Effector CD4-positive, alpha-beta T cell (primary cell): ENCODE results near the gene CYP17A1.

Source experiments
- DNase-seq: peaks from one replicate; pipeline ENCODE4 v3.0.0-alpha.2; 2020

CYP17A1 gene

DNA sequence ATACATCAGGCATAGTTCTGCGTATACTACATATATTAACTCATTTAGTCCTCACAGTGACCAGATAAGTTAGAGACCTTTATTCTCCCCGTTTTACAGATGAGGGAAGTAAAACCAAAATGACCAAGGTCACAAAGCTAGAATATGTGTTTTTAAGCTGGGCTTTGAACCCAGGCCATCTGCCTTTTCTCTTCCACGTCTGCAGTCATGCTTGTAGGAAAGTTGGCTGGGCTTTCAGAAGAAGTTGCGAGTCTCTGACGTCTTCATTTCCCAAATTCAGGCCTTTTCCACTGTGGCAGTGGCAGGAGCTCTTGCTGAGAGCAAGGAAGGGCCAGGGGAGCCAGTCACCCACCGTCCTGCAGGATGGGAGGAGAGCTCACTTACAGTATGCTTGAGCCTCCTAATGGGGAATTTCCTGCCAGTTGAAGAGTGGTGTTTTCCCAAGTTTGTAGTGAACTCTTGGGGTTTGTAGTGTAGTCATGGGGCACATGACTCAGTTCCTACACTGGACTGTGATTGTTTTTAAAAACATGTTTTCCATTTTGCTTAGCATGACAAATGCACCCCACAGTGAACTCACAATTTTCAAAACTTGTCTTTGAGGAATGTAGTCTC is 34.2 kb downstream of the CYP17A1 start:
- DNase-seq, result no peak

DNA sequence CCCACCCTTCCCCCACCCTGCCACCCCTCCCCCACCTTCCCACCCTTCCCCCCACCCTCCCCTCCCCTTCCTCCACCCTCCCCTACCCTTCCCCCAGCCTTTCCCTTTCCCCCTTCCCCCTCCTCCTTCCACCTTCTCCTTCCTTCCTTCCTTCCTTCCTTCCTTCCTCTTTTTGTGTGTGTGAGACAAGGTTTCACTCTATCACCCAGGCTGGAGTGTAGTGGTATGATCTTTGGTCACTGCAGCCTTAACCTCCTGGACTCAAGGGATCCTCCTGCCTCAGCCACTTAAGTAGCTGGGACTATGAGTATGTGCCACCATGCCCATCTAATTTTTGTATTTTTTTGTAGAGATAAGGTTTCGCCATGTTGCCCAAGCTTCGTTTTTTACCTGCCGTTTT is 35.2 kb downstream of the CYP17A1 start:
- DNase-seq, result no peak

DNA sequence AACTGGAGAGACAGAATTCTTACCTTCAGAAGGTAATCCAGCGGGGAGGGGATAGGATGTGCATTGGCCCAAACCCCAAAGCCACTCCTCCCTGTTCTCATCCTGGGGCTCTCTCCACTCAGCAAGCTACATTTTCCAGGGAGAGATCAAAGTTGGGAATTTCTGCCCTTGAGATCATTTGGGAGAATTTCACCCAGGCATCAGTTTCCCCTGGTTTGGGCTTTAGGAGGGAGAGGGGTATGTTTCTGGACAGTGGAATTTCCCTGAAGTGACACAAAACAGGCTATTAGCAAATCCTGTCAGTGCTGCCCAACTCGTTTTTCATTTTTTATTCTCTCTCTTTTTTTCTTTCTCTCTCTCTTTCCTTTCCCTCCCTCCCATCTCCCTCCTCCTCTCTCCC is 35.7 kb downstream of the CYP17A1 start:
- no peak for DNase-seq

DNA sequence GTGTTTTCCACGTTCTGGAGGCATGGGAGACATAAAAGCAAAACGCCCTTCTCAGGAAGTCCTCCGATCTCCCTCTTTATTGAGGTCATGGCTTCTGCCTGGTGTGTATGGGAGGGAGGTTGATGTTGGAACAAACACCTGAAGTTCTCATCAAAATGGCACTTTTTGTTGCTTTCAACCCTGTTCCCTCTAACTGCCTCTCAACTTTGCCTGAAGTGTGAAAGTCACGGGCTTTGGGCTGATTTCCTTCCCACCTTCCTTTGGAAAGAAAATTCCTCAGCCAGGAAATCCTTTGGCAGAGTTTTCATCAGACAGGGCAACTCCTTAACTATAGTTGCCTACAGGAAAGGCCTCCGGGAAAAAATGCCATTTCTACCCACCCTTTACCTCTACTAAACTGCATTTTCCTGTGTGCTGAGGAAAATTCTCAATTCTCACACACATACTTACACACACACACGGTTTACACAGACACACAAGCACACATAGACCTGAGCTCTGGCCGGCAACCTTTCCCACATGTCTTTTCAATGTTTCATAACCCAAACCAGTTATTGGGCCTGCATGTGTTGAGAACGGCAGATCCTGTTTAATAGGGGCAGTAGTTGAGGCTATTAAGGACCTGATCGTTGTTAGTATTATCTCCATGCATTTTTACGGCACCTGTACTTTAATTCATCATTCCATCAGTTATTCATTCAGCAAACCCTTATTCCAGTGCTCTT is 36.4 kb downstream of the CYP17A1 start:
- DNase-seq, result no peak

DNA sequence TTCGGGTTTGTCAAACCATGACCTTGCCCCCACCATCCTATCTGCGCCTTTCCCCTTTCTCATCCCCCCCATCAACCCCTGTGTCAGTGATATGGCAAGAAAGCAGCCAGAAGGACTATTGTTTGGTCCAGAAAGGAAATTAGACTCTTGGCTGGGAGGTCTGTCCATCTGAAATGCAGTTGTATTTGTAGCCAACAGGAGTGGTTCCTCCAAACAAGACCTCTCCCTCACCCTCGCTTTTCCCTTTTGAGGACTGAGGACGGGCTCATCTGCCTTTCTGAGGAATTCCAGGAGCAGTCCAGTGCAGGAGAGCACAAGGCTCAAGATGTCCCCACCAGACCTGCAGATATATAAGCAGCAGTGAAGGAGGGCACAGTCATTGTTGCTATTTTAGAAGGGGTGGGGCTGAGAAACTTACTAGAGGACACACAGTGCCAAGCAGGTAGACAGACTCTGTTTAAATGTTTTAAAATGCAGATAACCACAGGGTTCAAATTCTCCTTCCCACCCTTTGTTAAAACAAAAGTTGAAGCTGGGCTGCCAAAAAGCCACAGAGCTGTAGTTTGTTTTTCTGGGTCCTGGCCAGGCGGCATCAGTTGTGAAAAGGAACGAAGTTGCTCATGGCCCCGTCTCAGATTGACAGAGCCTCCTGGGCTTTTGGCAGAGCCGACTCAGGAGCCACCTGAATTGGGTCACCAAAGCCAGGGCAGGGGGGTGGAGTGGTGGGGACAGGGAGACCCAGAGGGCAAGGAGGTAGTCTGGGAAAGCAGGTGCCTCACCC is 37.3 kb downstream of the CYP17A1 start:
- no peak for DNase-seq

DNA sequence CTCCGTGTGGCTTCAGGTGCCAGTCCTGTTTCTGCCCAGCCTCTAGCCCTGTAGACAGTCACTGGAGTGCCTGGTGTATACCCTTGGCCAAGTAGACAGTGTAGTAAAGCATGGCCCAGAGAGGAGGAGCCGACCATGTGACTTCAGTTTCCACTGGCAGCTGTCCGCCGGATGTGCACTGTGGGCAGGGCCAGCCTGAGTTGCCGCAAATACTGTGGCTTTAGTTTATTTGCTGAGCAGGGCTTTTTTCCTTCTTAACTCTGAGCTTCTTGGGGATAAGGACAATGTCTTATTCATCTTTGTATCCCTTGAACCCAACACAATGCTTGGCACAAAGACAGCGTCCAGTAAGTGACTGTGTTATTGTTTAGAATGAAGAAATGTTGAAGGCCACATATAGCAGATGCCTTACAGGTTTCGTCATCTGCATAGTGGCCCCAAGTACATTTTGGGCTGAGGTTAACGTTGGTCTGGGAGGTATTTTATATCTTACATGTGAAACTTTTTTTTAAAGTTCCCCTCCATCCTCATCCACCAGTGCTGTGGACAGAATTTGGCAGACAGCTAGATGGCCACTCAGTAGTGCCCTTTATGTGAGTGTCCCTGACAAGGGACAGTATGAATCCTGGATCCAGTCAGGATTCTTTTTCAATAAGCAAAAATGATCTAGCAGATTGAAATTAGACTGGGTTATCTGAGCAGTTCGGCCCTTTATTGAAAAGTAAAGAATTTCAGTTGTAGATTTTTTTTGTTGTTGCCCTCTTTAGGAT is 40.6 kb downstream of the CYP17A1 start:
- peak; percentile 5 for DNase-seq

DNA sequence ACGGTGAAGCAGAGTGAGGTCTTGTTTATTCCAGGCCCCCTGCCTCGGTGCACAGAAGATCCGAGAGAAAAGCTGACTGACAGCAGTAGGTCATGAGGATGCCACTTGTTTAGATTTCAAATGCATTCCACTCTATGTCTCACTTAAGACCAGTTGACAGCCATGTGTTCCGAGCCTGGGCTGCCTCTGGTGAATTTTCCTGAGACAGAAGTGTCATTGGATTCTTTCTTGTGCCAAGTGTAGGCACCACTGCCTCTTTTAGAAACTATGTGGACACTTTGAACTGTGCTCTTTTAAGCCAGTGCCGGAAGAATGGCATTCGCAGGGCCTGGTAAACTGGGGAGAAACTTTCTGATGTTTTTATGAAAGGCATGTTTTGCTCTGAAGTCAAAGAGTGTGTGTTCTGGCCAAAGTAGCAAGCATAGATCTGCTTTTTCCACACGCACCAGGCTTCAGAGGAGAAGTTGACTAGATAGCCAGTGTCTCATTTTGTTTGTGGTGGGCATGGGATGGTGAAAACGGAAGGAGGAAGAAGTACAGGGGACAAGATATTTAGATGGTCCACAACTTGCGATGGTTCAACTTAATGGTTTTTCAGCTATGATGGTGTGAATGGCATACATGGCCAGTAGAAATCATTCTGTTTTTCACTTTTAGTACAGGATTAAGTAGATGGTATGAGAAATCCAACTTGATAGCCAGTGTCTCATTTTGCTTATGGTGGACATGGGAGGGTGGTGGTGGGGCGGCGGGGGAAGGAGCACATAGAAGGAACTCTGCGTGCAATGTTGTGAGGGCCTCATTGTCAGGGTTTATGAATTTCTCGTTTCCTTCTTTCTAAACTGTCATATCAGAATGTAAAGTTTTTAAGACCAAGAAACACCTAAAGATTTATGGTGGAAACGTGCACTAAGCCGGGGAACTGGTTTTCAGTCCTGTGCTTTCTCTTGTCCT is 41.5 kb downstream of the CYP17A1 start:
- no peak for DNase-seq

DNA sequence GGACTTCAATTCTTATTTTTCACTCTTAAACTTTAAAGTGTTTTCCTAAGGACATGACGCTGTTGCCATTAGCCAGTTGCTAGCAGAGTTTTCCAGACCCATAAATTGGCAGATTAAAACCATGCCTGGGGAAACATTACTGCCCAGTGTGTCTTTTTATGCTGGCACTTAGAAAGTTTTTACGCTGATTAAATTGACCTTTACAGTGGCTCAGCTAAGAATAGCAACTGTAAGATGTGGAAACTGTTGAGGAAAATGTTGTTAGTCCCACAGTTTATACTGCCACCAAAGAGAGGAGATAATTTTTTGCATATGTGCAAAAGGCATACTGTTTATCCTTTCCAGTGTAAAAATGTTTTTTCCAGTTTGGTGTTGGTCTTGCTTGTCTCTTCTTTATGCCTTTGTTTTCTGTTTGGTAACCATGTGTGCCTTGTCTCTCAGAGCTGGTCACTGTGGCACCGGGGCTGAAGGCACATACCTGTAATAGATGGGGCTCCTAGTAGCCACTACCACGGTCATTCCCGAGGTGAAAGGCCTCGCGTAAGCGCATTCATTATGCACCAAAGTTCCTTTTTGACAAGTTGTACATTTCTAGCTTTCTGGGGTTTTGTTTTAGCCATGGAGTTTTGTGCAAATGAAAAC is 45.3 kb downstream of the CYP17A1 start:
- DNase-seq, result no peak

DNA sequence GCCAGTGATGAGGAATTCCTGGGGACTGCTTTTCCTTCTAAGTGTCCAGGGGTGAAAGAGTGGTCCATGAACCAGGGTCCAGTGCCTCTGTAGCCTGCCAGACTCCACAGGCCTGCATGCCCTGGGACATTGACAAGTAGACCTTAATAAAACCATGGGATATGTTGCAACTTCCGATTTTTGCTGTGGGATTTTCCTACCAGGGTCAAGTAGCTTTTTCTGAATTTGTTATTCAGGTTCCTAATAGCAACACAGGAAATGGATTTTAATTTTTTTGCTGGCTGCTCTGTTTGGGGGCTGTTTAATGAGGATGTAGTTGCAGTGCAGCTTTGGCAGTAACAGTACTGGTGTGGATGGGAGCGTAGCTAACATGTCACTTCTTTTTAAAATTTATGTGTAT is 51.4 kb downstream of the CYP17A1 start:
- no peak for DNase-seq

DNA sequence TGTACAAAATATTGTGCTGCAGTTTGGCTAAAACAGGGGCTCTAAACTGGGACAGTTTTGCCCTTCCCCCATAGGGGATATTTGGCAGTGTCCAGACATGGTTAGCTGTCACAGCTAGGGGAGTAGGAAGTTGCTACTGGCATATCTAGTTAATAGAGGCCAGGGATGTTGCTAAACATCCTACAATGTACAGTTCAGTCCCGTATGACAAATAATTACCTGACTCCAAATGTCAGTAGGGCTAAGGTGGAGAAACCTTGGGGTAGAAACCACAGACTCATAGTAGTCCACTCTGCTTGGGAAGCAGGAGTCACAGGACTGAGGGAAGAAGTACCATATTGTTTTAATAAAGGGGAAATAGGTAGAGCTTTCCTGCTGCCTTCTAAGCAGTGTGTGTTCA is 53.6 kb downstream of the CYP17A1 start:
- DNase-seq, result no peak

DNA sequence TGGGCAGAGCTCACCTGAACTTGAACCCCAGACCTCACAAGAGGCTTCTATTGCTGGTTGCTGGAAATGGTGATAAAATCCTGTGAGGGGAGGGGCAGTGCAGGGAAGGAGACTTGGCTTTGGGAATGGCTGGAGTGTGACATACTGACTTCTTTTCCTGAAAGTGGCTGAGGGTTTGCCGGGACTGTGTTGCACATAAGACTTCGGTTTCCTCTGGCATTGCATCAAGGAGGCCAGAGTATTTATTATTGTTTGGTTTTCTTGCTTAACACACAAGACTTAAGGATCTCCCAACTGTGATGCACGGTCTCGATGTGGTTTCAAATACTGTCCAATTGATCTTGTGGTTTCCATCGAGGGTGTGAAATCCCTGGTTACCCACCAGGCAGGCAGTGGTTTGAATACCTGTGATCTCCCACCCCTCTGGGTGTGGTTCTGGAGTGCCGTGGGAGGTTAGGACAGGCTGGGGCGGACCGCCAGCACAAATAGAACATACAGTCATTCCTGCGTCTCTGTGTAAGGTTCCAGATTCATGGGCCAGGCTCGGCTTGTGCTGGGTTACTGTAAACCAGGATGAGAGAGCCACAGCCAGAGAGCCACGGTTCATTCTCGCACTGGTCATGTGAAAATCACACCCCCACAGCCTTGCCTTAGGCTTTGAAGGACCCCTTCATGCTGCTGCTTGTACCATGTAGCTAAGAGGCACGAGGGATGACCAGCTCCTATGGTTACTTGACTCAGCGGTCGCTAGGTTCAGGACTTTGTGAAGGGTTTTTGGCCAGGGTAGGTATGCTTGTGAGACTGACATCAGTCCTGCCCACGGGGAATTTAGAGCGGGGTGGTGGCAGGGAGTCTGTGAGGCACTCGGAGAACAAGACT is 54.3 kb downstream of the CYP17A1 start:
- no peak for DNase-seq

DNA sequence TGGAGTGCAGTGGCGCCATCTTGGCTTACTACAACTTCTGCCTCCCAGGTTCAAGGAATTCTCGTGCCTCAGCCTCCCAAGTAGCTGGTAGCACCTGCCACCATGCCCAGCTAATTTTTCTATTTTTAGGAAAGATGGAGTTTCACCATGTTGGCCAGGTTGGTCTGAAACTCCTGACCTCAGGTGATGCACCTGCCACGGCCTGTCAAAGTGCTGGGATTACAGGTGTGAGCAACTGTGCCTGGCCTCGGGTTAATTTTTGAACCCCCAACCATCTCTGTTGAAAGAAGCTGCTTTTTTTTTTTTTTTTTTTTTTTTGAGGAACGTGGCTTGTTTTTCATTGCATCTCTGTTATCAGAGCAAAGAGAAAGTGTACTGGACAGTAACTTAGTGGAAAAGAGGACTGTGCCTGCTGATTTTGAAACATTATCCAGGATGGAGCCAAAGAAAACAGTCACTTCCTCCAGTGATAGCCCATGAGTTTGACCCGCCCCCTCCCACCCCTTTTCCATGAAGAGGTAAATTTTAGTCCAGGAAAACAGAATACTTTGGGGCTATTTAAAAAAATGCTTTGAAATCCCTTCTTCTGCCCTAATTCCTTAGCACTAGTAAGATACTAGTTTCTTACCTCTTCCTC is 55.2 kb downstream of the CYP17A1 start:
- DNase-seq, result no peak

DNA sequence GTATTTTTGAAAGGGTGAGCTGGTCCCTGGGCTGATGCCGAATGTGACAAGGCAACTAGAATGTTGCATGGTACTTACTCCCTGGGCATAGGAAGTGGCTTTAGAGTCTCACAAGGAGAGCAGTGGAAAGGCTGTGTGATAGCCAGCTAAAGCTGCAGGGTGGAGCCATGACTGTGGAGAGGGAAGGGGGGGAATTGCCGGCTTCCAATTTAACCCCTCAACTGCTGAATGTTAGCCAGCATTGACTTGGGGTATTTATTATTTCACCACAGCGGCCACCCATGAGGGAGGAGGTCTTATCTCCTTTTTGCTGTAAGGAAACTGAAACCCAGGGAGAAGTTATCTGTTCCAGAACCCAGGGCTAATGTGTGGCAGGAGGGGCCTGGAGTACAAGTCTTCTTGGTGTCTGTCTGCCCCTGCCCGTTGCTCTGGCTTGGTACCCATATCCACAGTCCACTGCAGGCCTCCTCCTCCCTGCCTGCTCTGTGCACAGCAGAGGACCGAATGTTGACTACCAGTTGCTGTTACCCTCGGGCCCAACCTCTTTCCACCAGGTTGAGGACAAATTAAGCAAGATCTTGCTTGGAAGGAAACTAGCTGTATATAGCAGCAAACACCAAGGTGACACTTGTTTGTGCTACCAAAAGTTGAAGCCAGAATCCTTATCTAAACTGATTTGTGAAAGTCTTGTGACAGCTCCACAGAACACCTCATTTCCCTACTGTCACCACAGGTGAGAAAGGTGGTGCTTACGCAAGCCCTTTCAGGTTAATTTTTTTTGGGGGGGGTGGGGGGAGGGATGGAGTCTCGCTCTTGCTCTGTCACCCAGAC is 55.9 kb downstream of the CYP17A1 start:
- no peak for DNase-seq
